ENCODE measurements around the gene OCSTAMP. TPM values are rescaled to one million over a fixed set of nuclear protein-coding genes. Genes with fewer than 3 reads are reported as not detected.

Gene OCSTAMP
- total RNA-seq, 3 donors from 2014 or later (not counting 1 experiment from before 2014, with no cell fraction given): not detected

DNA sequence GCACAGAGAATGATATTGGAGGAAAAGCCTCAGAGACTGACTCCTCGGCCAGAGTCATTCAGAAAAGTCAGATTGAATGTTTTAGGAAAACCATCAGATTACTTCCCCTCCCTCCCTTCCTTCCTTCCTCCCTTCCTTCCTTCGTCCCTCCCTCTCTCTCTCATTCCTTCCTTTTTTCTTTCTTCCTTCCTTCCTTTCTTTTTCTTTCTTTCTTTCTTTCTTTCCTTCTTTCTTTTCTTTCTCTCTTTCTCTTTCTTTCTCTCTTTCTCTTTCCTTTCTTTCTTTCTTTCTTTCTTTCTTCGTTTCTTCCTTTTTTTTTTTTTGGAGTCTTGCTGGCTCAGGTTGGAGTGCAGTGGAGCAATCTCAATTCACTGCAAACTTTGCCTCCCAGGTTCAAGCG is 7.4 kb downstream of the OCSTAMP start:
- whole genome bisulfite sequencing (ENCODE audit: insufficient coverage): 94% methylated on average over 4 of the region's 4 CpGs
- no peaks in the 10 kb centered on the region for H3K36me3 ChIP-seq (ENCODE audit: control insufficient read depth, insufficient read depth, low read length)
- peaks cover 0 to 3% of the 10 kb centered on the region in 2 donors for H3K27me3 Mint-ChIP-seq (ENCODE audit: low read depth in 2 of 2)
- H3K9me3 Mint-ChIP-seq: no peaks in the 10 kb centered on the region
- H3K27ac Mint-ChIP-seq: no peak overlapping the region
- no peak for DNase-seq
- ATAC-seq: no peak
- H3K27me3 ChIP-seq (ENCODE audit: control insufficient read depth, insufficient read depth, low read length): no peaks in the 10 kb centered on the region
- H3K4me1 ChIP-seq (ENCODE audit: control insufficient read depth, insufficient read depth, low read length): peaks cover 25% of the 10 kb centered on the region
- no peak overlapping the region for H3K27ac ChIP-seq (ENCODE audit: low read length)
- TF ChIP-seq CTCF (IDR thresholded peaks at IDR 0.05): no peak
- H3K4me3 ChIP-seq (ENCODE audit: low read length): no peak overlapping the region
- H3K9me3 ChIP-seq (ENCODE audit: control insufficient read depth, insufficient read depth, low read length): no peaks in the 10 kb centered on the region
- no peak overlapping the region for H3K4me3 Mint-ChIP-seq
- peaks cover 12 to 14% of the 10 kb centered on the region in 2 donors for H3K4me1 Mint-ChIP-seq
- intact Hi-C loops (cut with micrococcal nuclease): no loop called here
- H3K36me3 Mint-ChIP-seq: no peaks in the 10 kb centered on the region

DNA sequence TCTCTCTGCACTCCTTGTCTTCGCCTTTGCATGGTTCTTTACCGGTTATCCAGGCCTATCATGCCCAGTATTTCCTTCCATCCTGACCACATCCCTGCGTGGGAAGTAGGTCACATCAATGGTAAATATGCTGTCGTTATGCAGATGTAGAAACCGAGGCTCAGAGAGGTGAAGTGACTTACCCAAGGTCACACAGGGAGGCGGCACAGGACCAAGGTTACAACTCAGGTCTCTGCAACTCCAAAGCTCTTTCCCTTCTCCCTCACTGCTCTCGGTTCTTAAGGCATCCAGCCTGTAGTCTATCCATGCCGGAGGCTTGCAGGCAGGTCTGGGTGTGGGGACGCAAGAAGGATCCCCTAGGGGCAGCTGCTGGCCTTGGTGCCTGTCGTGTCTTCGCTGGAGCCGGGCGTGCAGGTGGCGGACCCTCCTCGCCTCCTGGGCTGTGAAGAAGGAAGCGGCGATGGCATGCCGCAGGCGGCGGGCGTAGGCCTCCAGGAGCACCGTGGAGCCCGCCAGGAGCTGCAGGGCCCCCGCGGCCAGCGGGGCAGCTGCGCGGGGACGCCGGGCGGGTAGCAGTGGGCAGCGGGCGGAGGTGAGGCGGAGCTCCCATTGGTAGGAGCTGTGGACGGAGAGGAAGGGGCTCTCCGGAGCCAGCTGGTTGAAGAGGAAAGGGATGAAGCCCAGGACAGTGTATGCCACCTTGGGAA is 9.1 kb downstream of the OCSTAMP start:
- no peak for TF ChIP-seq CTCF (IDR thresholded peaks at IDR 0.05)
- Mint-ChIP-seq H3K27me3 (ENCODE audit: low read depth in 2 of 2) (peaks cover 0 to 3% of the 10 kb centered on the region in 2 donors), H3K4me3 (no peak overlapping the region), H3K27ac (no peak overlapping the region), H3K4me1 (peaks cover 12 to 14% of the 10 kb centered on the region in 2 donors), H3K36me3 (no peaks in the 10 kb centered on the region), H3K9me3 (no peaks in the 10 kb centered on the region)
- DNase-seq (no peak), ATAC-seq (no peak)
- Histone ChIP-seq H3K9me3 (ENCODE audit: control insufficient read depth, insufficient read depth, low read length) (no peaks in the 10 kb centered on the region), H3K4me1 (ENCODE audit: control insufficient read depth, insufficient read depth, low read length) (peaks cover 16% of the 10 kb centered on the region), H3K36me3 (ENCODE audit: control insufficient read depth, insufficient read depth, low read length) (no peaks in the 10 kb centered on the region), H3K27me3 (ENCODE audit: control insufficient read depth, insufficient read depth, low read length) (no peaks in the 10 kb centered on the region), H3K27ac (ENCODE audit: low read length) (no peak overlapping the region), H3K4me3 (ENCODE audit: low read length) (no peak overlapping the region)
- intact Hi-C loops (cut with micrococcal nuclease): no loop called here
- 76% methylated on average over 36 of the region's 36 CpGs for WGBS (ENCODE audit: insufficient coverage)

- H3K9me3 ChIP-seq (ENCODE audit: control insufficient read depth, insufficient read depth, low read length): no peaks in the 10 kb centered on the region
- H3K27me3 ChIP-seq (ENCODE audit: control insufficient read depth, insufficient read depth, low read length): no peaks in the 10 kb centered on the region
- no peak overlapping the region for H3K27ac Mint-ChIP-seq
- H3K36me3 Mint-ChIP-seq: no peaks in the 10 kb centered on the region
- ATAC-seq: no peak
- no peak overlapping the region for H3K4me3 Mint-ChIP-seq
- no peak for TF ChIP-seq CTCF (IDR thresholded peaks at IDR 0.05)
- peaks cover 0 to 3% of the 10 kb centered on the region in 2 donors for H3K27me3 Mint-ChIP-seq (ENCODE audit: low read depth in 2 of 2)
- intact Hi-C loops (cut with micrococcal nuclease): no loop called here
- H3K4me3 ChIP-seq (ENCODE audit: low read length): no peak overlapping the region
- H3K27ac ChIP-seq (ENCODE audit: low read length): no peak overlapping the region
- WGBS (ENCODE audit: insufficient coverage): 86% methylated on average over 2 of the region's 2 CpGs
- no peaks in the 10 kb centered on the region for H3K4me1 ChIP-seq (ENCODE audit: control insufficient read depth, insufficient read depth, low read length)
- no peaks in the 10 kb centered on the region for H3K4me1 Mint-ChIP-seq
- DNase-seq: no peak
- no peaks in the 10 kb centered on the region for H3K36me3 ChIP-seq (ENCODE audit: control insufficient read depth, insufficient read depth, low read length)
- no peaks in the 10 kb centered on the region for H3K9me3 Mint-ChIP-seq
Measured at GRCh38 chr20:46539113-46539512, 11.3 kb downstream of the OCSTAMP start.

DNA sequence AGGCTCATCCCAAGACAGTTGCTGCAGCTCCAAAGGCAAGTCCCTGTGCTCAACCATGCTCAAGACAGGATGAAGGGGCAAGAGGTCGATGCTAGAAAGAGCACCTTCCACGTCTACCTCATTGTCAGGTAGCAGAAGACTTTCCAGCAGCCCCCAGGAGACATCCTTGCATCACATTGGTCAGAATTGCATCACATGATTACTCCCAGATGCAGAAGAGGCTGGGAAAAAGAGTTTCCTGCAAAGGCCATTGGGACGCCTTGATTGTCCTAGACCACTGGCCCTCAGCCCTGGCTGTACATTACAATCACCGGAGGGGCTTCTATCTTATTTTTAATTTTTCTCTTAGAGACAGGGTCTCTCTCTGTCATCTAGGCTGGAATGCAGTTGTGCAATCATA is 19.8 kb downstream of the OCSTAMP start:
- TF ChIP-seq CTCF (IDR thresholded peaks at IDR 0.05): no peak
- Histone ChIP-seq H3K27ac (ENCODE audit: low read length) (no peak overlapping the region), H3K4me3 (ENCODE audit: low read length) (no peak overlapping the region), H3K27me3 (ENCODE audit: control insufficient read depth, insufficient read depth, low read length) (no peaks in the 10 kb centered on the region), H3K36me3 (ENCODE audit: control insufficient read depth, insufficient read depth, low read length) (no peaks in the 10 kb centered on the region), H3K9me3 (ENCODE audit: control insufficient read depth, insufficient read depth, low read length) (no peaks in the 10 kb centered on the region), H3K4me1 (ENCODE audit: control insufficient read depth, insufficient read depth, low read length) (no peaks in the 10 kb centered on the region)
- DNase-seq (no peak), ATAC-seq (no peak)
- Mint-ChIP-seq H3K36me3 (no peaks in the 10 kb centered on the region), H3K9me3 (no peaks in the 10 kb centered on the region), H3K27me3 (ENCODE audit: low read depth in 2 of 2) (peaks cover 8 to 19% of the 10 kb centered on the region in 2 donors), H3K27ac (no peak overlapping the region), H3K4me3 (no peak overlapping the region), H3K4me1 (no peaks in the 10 kb centered on the region)
- intact Hi-C loops (cut with micrococcal nuclease): no loop called here
- WGBS (ENCODE audit: insufficient coverage): 80% methylated on average over 4 of the region's 4 CpGs

Measured in natural killer cell (primary cell).